HEK293 (cell line): ENCODE results near the gene ZDHHC24.

Experiments
- CTCF ChIA-PET: fragments of 350-600 bp; formaldehyde crosslinking; extraction: SDS; loops from one replicate; lab custom pipeline; 2021; ENCODE audit warnings: antibody characterized with exemption; lab: Yijun Ruan, JAX
- POLR2A ChIA-PET: fragments of 300-600 bp; formaldehyde crosslinking; extraction: SDS; loops from one replicate; lab custom pipeline; 2020; ENCODE audit warnings: antibody characterized with exemption, inconsistent platforms; lab: Yijun Ruan, JAX
- H3K27ac ChIP-seq: fragments of 200-500 bp; sonication (Bioruptor generic); 2 replicates; pipeline ENCODE4 v1.5.1; 2014; ENCODE audit warnings: low read depth, low read length, control low read depth, inconsistent platforms; ENCODE audit errors: extremely low read depth
- H3K36me3 ChIP-seq, 2 experiments: fragments of 200-500 bp in 1 of 2; sonication (Bioruptor generic) in 1 of 2; 1 replicate in 1 of 2; 2 replicates in 1 of 2; pipeline ENCODE4 v1.5.1; 2014 to 2017; ENCODE audit warnings: inconsistent platforms in 2 of 2, low read length in 2 of 2; ENCODE audit not compliant: control insufficient read depth in 2 of 2, insufficient read depth in 1 of 2
- H3K4me1 ChIP-seq: fragments of 200-500 bp; sonication (Bioruptor generic); 2 replicates; pipeline ENCODE4 v1.5.1; 2014; ENCODE audit warnings: mild to moderate bottlenecking, low read length, inconsistent platforms; ENCODE audit not compliant: control insufficient read depth, insufficient read depth
- H3K4me3 ChIP-seq: 2 replicates; pipeline ENCODE4 v1.5.1; 2011; ENCODE audit warnings: low read depth, mild to moderate bottlenecking, control low read depth, low read length, moderate library complexity
- H3K9me3 ChIP-seq: fragments of 200-500 bp; sonication (Bioruptor generic); 2 replicates; pipeline ENCODE4 v1.5.1; 2014; ENCODE audit warnings: low read depth, low read length, inconsistent platforms; ENCODE audit not compliant: control insufficient read depth, insufficient read depth
- BCL11B ChIP-seq: fragments of 450-650 bp; formaldehyde crosslinking; IDR thresholded peaks from 2 replicates; pipeline ENCODE4 v1.5.1; 2016; ENCODE audit warnings: low read depth, missing biosample characterization, missing genetic modification characterization
- KLF10 ChIP-seq: fragments of 450-650 bp; IDR thresholded peaks from 2 replicates; pipeline ENCODE4 v1.5.1; 2018; ENCODE audit warnings: missing biosample characterization, mild to moderate bottlenecking, missing genetic modification characterization
- SCRT1 ChIP-seq: fragments of 450-650 bp; formaldehyde crosslinking; IDR thresholded peaks from 2 replicates; pipeline ENCODE4 v1.5.1; 2016; ENCODE audit warnings: missing biosample characterization, missing genetic modification characterization, borderline replicate concordance
- YY1 ChIP-seq: fragments of 450-650 bp; formaldehyde crosslinking; IDR thresholded peaks from 2 replicates; pipeline ENCODE4 v1.5.1; 2018; ENCODE audit warnings: missing biosample characterization, missing genetic modification characterization
- ZBTB8A ChIP-seq: fragments of 450-650 bp; formaldehyde crosslinking; IDR thresholded peaks from 2 replicates; pipeline ENCODE4 v1.5.1; 2016; ENCODE audit warnings: missing biosample characterization, missing genetic modification characterization
- ZFP3 ChIP-seq: fragments of 450-650 bp; formaldehyde crosslinking; IDR thresholded peaks from 2 replicates; pipeline ENCODE4 v1.5.1; 2016; ENCODE audit warnings: low read depth, missing biosample characterization, missing genetic modification characterization
- ZNF10 ChIP-seq: fragments of 450-650 bp; formaldehyde crosslinking; IDR thresholded peaks from 2 replicates; pipeline ENCODE4 v1.5.1; 2017; ENCODE audit warnings: missing biosample characterization, missing genetic modification characterization
- ZNF133 ChIP-seq: fragments of 450-650 bp; formaldehyde crosslinking; IDR thresholded peaks from 2 replicates; pipeline ENCODE4 v1.5.1; 2016; ENCODE audit warnings: missing biosample characterization, missing genetic modification characterization
- ZNF2 ChIP-seq: fragments of 450-650 bp; formaldehyde crosslinking; IDR thresholded peaks from 2 replicates; pipeline ENCODE4 v1.5.1; 2016; ENCODE audit warnings: missing biosample characterization, missing genetic modification characterization
- ZNF26 ChIP-seq: fragments of 450-650 bp; formaldehyde crosslinking; IDR thresholded peaks from 2 replicates; pipeline ENCODE4 v1.5.1; 2016; ENCODE audit warnings: missing biosample characterization, missing genetic modification characterization
- ZNF324 ChIP-seq: fragments of 450-650 bp; formaldehyde crosslinking; IDR thresholded peaks from 2 replicates; pipeline ENCODE4 v1.5.1; 2016; ENCODE audit warnings: missing biosample characterization, missing genetic modification characterization
- ZNF335 ChIP-seq: fragments of 450-650 bp; formaldehyde crosslinking; conservative IDR thresholded peaks from 2 replicates; pipeline ENCODE4 v1.5.1; 2016; ENCODE audit warnings: missing biosample characterization, missing genetic modification characterization
- ZNF394 ChIP-seq: fragments of 450-650 bp; formaldehyde crosslinking; IDR thresholded peaks from 2 replicates; pipeline ENCODE4 v1.5.1; 2016; ENCODE audit warnings: missing biosample characterization, missing genetic modification characterization, mild to moderate bottlenecking, moderate library complexity, borderline replicate concordance
- ZNF501 ChIP-seq: fragments of 450-650 bp; formaldehyde crosslinking; IDR thresholded peaks from 2 replicates; pipeline ENCODE4 v1.5.1; 2016; ENCODE audit warnings: missing biosample characterization, missing genetic modification characterization
- ZNF518A ChIP-seq: fragments of 450-650 bp; formaldehyde crosslinking; conservative IDR thresholded peaks from 2 replicates; pipeline ENCODE4 v1.5.1; 2016; ENCODE audit warnings: low read depth, missing biosample characterization, missing genetic modification characterization
- ZNF558 ChIP-seq: fragments of 450-650 bp; formaldehyde crosslinking; IDR thresholded peaks from 2 replicates; pipeline ENCODE4 v1.5.1; 2016; ENCODE audit warnings: missing biosample characterization, missing genetic modification characterization
- ZNF664 ChIP-seq: fragments of 450-650 bp; formaldehyde crosslinking; IDR thresholded peaks from 2 replicates; pipeline ENCODE4 v1.5.1; 2016; ENCODE audit warnings: missing biosample characterization, missing genetic modification characterization
- TF ChIP-seq, protein P1 (sequence below): fragments of 450-650 bp; formaldehyde crosslinking; IDR thresholded peaks from 2 replicates; pipeline ENCODE4 v1.5.1; 2016; ENCODE audit warnings: missing biosample characterization, missing genetic modification characterization
- TF ChIP-seq, protein P2 (sequence below): fragments of 450-650 bp; formaldehyde crosslinking; IDR thresholded peaks from 2 replicates; pipeline ENCODE4 v1.5.1; 2016; ENCODE audit warnings: missing biosample characterization, missing genetic modification characterization

ZDHHC24 gene

DNA sequence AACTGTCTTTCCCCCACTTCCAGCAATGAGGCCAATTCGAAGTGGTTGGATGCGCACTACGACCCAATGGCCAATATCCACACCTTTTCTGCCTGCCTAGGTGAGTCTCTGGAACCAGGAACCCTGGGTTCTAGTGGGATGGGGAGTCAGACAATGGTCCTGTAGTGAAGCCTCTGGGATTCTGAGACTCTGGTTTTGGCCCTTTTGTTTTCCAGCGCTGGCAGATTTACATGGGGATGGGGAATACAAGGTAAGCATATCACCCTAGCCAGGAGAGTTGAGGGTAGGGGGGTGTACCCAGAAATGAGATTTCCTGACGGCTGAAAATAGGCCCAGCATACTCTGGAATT, 34.9 kb downstream of the ZDHHC24 start:
- H3K9me3 ChIP-seq = no peaks in the 10 kb centered on the region
- POLR2A ChIA-PET = interaction anchor here (0.8 to 1.6 kb wide), 4 partner anchors 31 to 127 kb away, joined by 3 to 6 read pairs (median 4); partner anchors contain the start of genes DPP3, PELI3, RBM4 and ZDHHC24
- H3K27ac ChIP-seq = no peak overlapping the region
- CTCF ChIA-PET = interaction anchor here (0.6 kb wide), 1 partner anchor 27 kb away, joined by 3 read pairs; no protein-coding TSS in a partner anchor
- peaks cover 0 to 43% of the 10 kb centered on the region in 2 experiments; a peak in 2 of 3 replicates for H3K36me3 ChIP-seq
- H3K4me1 ChIP-seq = no peaks in the 10 kb centered on the region
- TF ChIP-seq ZFP3 (tag by site-specific recombination) (no peak), ZNF664 (tag by site-specific recombination) (no peak)
- peak overlapping the region; percentile 90 for H3K4me3 ChIP-seq

DNA sequence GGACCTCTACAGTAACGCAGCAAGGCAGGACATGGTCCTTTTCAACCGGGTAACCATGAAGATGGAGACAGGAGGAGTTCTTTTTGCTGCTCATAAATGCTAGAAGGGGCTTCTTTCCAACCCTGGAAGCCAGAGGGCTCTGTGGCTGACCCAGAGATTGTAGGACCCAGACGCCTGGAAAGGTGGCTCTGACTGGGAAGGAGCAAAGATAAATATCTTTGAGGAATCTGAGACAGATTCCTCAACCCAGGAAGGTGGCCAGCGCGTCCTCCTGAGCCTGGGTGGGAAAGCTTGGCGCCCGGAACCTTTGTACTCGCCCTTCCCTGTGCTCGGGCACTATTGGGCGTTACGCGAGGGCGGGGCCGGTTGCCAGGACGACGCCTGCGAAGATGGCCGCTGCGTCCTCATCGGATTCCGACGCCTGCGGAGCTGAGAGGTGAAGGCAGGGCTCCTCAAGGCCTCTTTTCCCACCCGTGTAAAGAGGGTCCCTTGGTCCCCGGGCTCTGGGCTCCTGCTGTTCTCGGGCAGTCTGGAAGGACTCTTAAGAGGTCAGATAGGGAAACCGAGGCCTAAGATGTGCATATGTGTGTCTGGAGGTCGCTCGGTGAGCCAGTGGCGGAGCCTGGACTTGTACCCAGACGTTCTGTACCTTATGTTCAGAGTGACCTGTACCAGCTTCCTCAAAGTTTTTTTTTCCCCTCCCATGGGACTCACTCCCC, 35.4 kb downstream of the ZDHHC24 start, which contains the start of gene BBS1:
TSS of gene BBS1 (plus strand) at position 365 of the 719 bp plus-strand sequence. CDS start at position 390, 25 bp downstream.
- H3K4me1 ChIP-seq = no peaks in the 10 kb centered on the region
- CTCF ChIA-PET = interaction anchor here (0.6 to 1.2 kb wide), 3 partner anchors 26 to 263 kb away, joined by 3 read pairs; no protein-coding TSS in a partner anchor
- POLR2A ChIA-PET = interaction anchor here (0.8 to 1.6 kb wide), 6 partner anchors 17 to 127 kb away, joined by 3 to 10 read pairs (median 6); partner anchors contain the start of genes DPP3, PELI3, RBM4 and ZDHHC24
- H3K9me3 ChIP-seq = no peaks in the 10 kb centered on the region
- peak within 1 kb of the TSS; percentile 90 for H3K4me3 ChIP-seq
- no peak within 1 kb of the TSS for H3K27ac ChIP-seq
- peaks cover 0 to 38% of the 10 kb centered on the region in 2 experiments; a peak in 2 of 3 replicates for H3K36me3 ChIP-seq
- peak; percentile 69 for TF ChIP-seq ZBTB8A (tag by site-specific recombination)
- peak; percentile 76 for TF ChIP-seq ZNF10 (tag by site-specific recombination)
- TF ChIP-seq, protein P1, sequence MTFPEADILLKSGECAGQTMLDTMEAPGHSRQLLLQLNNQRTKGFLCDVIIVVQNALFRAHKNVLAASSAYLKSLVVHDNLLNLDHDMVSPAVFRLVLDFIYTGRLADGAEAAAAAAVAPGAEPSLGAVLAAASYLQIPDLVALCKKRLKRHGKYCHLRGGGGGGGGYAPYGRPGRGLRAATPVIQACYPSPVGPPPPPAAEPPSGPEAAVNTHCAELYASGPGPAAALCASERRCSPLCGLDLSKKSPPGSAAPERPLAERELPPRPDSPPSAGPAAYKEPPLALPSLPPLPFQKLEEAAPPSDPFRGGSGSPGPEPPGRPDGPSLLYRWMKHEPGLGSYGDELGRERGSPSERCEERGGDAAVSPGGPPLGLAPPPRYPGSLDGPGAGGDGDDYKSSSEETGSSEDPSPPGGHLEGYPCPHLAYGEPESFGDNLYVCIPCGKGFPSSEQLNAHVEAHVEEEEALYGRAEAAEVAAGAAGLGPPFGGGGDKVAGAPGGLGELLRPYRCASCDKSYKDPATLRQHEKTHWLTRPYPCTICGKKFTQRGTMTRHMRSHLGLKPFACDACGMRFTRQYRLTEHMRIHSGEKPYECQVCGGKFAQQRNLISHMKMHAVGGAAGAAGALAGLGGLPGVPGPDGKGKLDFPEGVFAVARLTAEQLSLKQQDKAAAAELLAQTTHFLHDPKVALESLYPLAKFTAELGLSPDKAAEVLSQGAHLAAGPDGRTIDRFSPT (tag by site-specific recombination) = no peak
- peak; percentile 88 for TF ChIP-seq YY1 (tag by site-specific recombination)
- TF ChIP-seq ZNF558 = no peak
- no peak for TF ChIP-seq ZNF26
- no peak for TF ChIP-seq ZNF133 (tag by site-specific recombination)
- no peak for TF ChIP-seq SCRT1 (tag by site-specific recombination)
- TF ChIP-seq KLF10 = peak; percentile 65; the same call in 1 of the 2 replicates
- TF ChIP-seq ZNF335 (tag by site-specific recombination) = peak; percentile 72
- TF ChIP-seq ZNF2 (tag by site-specific recombination) = 0 out of 2 replicates have a peak, but pooled peaks have one; percentile 61
- TF ChIP-seq, protein P2, sequence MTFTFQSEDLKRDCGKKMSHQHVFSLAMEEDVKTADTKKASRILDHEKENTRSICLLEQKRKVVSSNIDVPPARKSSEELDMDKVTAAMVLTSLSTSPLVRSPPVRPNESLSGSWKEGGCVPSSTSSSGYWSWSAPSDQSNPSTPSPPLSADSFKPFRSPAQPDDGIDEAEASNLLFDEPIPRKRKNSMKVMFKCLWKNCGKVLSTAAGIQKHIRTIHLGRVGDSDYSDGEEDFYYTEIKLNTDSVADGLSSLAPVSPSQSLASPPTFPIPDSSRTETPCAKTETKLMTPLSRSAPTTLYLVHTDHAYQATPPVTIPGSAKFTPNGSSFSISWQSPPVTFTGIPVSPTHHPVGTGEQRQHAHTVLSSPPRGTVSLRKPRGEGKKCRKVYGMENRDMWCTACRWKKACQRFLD = no peak
- peak; percentile 27; the same call in 1 of the 2 replicates for TF ChIP-seq ZNF394
- TF ChIP-seq BCL11B (tag by site-specific recombination) = no peak
- peak; percentile 65; the same call in 1 of the 2 replicates for TF ChIP-seq ZNF501 (tag by site-specific recombination)
- peak; percentile 68; the same call in 1 of the 2 replicates for TF ChIP-seq ZNF518A (tag by site-specific recombination)
- peak; percentile 75; the same call in 1 of the 2 replicates for TF ChIP-seq ZNF324
